HG03159 (cell line): ENCODE results near the gene CHRND.

Experiments used
- ATAC-seq: cut with Tn5 transposase; IDR thresholded peaks from one replicate; pipeline ENCODE4 v1.9.1; 2021; ENCODE audit warnings: mild to moderate bottlenecking, moderate library complexity; ENCODE audit not compliant: unreplicated experiment

The CHRND gene

DNA sequence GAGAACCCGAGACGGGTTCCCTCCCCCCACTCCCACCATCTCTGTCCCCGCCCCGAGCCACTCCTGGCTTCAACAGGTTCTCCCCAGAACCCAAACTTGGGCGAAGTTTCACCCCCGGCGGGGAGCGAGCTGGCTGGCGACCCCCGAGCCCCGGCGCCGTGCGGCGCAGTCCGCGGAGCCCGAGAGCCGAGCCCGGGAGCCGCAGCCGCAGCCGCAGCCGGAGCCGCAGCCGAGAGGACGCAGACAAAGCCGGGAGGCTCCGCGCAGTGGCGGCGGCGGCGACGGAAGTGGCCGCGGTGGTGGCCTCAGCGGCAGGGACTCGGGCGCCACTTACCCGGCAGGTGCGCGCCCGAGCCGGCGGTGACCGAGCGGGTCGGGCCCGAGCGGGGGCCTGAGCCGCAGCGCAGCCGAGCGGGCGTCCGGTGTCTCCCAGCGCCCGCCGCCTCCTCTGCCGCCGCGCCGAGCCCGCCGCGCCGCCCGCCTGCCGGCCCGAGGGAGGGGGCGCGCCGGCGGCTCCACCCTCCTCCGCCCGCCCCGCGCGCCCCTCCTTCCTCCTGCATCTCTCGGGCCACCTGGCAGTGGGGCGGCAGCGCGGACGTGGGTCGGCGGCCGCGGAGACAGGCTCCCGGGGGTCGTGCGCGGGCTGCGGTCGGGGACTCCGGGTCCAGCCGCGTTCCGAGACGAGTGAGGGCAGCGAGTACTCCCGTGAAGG lies 38.4 kb upstream of the CHRND start, which contains the start of gene ECEL1:
TSS of gene ECEL1 (minus strand) at position 450 of the 712 bp plus-strand sequence. CDS start 1,181 bp downstream, outside the sequence.
- ATAC-seq = no peak

DNA sequence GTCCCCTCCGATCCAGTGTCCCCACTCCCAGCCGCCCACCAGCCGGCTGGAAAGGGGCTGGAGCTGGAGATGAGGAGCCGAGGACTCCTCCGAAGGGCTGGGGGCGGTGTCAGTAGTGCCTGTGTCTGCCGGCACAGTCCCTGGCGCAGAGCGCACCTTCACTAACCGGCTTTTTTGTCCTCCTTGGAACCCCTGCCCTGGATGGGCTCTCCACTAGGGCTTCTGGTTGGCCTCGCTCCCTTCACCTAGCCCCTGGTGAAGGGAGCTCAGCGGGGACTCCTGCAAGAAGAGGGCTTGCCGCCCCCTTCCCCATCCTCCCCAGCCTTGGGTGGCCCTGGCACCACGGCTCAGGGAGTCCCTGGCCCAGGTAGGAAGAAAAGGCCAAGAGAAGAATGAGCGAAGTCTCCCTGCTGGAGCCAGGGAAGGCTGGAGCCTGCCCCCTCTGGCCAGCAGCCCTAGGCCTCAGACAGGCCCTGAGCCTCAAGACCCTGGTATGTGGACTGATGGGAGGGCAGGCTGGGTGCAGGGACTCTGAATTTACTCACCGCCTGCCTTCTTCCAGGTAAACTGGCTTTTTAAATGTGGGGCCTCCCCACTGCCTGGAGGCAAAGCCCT lies 37.8 kb upstream of the CHRND start:
- no peak for ATAC-seq

DNA sequence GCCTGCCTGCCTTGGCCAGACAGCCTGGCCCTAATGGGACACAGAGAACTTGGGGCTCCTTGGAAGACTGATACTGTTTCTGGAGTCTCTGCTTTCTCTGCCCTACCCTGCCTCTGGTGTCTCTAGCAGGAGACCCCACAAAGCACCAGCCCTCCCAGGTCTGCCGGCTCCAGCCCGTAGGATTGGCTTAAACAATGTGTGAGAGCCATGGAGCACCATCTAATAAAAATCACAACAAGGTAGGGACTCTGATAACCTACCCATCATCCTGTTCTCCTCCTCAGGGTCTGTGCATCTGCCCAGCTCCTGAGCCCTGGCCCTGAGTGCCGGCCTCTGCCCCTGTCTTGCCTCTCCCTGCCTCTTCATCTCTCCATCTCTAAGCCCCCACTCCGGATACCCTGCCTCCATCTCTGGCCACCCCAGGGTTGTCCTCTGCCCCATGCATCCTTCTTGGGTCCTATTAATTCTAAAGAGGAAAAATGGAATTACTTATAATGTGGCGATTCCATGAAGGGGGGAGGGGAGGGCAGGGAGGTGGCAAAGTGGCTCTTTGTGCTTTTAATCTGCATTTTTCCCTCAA lies 37.1 kb upstream of the CHRND start:
- no peak for ATAC-seq

DNA sequence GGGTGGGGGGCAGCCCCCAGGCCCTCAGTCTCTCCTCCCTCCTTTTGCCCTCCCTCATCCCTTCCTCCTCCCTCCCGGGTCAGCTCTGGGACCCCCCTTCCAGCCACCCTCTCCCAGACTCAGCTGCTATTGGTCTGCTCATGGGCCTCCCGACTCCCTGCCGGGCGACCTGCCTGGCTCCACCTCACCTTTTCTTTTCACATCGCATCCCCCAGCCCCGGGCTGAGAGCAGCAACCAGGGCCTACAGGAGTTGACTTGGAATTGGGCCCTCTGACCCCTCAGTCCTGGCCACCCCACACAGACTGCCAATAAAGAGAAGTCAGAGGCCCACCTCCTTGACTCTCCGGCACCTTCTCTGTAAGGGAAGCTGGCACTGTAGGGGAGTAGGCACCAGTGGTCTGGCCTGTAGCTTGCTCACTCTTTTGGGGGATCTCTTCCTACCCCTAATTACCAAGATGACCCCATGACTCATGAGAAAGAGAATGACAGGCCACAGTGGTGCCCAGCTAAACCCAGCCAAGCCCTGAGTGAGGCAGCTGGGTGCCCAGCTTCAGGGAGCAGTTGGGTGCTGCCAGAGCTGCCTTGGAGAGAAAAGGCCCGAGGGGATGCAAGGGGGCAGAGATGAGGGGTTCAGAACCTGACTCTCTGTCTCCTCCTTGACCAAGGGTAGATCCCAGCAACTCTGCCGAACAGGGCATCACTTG lies 36.3 kb upstream of the CHRND start:
- ATAC-seq = no peak

DNA sequence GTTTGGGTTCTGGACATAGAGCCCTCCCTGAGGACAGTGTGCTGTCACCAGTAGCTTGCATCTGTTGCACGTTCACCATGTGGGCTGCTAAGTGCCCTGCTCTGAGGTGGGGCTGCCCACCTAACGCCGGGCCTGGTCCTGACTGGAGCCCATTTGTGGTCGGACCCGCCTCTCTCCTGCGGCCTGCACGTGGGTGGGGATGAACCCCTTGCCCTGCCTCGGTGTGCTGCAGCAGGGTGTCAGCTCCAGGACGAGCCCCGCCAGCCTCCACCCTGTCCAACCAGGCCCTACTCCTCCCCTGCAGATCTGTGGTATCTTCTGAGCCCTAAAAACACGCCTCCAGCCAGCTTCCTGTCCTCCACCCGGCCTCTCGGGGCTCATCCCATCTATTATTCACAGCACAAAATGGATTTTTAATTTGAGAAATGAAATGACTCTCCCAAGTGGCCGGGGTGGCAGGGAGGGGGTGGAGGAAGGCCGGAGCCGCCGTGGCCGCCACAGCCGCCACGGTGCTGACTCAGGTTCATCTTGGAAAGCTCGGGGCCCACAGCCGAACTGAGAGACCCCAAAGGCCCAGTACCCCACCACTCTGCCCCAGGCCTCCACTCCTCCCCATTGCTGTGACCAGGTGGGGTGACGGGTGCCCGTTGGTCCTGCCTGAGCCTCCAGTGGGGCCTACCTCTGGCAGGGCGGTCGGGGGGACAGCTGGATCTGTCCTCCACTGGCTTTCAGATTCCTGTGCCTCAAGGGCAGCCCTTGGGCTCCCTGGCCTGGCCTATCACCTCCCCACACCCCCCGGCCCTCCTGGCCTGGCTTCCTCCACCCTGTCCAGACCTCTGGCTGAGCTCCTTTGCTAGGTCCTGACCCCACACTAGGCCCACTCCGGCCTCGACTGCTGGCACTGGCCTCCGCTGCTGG lies 35.5 kb upstream of the CHRND start:
- ATAC-seq = no peak

DNA sequence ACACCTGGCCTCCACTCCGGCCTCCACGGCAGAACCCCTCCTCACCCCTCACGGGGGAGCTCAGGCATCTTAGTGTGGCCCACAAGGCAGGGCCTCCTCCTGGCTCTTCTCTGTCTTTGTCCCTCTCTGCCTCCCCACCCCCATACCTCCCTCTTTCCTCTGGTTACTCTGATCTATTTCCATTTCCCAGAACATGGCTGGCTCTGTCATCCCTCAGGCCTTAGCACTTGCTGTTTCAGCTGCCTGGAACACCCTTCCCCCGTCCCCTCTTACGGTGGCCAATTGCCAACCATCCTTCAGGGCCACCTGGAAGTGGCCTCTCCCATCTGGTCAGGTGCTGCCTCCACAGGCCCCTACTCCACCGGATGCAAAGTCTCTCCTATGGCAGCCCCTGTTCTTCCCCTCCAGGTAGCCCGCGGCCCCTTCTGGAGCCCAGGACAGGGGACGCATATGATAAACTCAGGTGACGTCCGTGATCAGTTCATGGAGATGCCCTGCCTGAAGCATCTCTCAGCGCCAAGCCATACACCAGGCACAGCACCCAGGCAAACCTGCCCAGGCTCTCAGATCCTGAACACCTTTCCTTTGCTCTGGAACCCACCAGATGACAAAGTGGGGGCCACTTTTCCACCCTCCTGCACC lies 34.7 kb upstream of the CHRND start:
- ATAC-seq = no peak

DNA sequence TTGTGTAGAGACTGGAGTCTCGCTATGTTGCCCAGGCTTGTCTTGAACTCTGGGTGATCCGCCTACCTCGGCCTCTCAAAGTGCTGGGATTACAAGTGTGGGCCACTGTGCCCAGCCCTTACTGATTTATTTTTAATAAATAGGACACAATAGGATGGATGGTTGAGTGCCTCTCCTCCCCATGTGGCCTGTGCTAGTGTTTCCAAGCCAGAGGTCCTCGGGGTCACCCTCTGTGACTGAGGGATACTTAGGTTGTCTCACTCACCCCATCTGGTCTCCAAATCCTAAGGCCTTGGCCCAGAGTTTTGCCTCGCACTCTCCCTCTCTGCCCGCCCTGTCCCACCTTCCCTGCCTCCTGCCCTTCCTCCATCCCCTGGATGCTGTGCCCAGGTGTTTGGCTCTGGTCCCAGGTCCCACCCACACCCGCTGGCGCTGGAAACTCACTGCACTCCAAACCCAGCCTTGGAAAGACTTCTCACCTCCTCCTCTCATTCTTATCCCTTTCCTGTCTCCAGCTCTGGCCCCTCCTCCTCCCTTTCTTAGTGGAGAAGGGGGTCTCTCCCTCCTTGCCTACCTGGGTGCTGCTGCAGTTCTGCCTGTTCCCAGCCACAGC lies 33.6 kb upstream of the CHRND start:
- no peak for ATAC-seq

DNA sequence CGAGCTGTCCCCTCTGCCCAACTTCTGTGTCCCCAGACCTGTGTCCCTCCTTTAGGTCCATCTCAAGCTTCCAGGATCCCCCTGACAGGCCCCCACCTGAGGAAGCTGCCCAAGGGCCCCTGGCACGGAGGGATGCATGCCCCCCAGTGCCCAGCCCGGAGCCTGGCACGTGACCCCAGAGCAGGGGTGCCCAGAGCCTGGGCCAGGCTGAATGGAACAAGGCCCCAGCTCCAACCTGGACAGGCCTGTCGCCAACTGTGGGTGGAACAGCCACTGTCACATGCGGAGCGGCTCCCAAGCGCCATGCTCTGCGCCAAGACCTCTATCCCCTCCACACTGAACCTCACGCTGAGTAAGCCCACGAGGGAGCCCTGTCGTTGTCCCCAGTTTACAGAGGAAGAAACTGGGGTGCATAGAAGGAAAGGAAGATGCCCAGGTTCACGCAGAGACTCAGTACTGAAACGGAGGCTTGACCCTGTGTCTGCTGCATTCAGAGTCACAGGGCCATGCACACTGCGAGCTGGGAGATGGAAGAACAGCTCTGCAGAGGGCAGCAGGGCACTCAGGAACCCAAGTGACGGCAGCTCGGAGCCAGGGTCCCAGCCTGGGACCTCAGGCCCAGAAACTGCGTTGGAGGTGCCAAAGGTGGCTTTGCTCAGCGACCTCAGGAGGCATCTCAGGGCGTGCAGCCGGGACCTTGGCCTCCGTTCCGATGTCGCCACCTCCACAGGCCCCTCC lies 32.8 kb upstream of the CHRND start:
- no peak for ATAC-seq

DNA sequence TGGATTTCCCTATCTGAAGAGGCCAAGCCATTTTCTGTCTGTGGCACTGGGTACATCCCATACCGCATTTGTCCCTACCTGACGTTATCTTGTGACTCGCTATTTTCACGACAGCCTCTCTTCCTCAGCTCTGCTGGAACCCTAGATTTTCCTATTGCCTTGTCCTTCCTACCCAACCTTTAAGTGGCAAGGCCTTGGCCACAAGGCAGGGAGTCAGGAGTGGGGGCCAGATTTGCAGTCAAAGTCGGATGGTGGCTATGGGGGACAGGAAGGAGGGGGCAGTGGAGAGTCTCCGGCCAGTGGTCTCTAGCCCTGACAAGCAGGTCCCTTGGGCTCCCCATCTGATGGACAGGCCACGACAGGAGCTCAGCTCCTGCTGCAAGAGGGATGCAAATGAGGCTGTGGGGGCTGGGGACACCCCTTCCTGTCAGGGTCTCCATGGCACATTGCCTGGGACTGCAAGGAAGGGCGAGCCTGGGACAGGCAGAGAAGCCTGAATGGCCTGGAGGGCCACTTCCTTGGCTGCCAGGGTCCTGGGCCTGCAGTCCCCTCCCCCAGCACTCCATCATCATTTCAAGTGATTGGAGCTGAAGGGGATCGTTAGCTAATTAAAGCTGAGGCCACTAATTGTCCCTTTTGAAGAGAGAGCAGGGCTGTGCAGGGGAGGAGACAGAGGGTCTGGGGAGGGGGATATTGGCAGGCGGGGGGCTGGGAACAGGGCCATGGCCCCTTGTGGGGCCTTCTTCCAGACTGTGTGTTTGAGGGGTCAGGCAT lies 32.1 kb upstream of the CHRND start:
- ATAC-seq = no peak

DNA sequence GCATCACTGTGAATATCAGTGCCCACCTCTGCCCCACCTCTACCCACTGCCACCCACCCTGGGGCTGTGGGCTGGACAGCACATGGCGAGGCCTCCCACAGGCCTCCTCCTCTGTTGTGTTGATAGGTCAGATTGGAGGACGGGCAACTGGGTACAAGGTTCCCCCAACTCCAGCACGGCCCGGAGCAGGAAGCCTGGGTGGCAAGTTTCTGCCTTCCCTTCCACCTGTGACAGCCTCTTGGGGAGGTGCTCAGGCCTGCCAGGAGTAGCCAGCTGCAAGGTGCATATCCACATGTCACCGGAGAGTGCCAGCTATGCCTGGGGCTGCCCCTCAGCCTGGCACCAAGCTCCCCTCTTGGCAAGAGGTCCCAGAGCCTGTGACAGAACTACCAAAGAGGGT lies 31.4 kb upstream of the CHRND start:
- ATAC-seq = no peak

DNA sequence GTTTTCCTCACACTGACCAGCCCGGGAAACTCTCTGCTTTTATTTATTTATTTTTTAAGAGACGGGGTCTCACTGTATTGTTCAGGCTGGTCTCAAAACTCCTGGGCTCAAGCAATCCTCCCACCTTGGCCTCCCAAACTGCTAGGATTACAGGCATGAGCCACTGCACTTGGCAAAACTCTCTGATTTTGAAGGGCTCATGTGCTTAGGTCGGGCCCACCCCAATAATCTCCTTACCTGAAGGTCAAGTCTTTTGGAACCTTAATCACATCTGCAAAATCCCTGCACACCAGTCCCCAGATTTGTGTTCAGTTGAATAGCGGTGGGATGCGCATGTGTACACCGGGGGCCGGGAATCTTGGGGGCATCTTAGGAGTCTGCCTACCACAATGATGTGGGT lies 30.7 kb upstream of the CHRND start:
- ATAC-seq = no peak

DNA sequence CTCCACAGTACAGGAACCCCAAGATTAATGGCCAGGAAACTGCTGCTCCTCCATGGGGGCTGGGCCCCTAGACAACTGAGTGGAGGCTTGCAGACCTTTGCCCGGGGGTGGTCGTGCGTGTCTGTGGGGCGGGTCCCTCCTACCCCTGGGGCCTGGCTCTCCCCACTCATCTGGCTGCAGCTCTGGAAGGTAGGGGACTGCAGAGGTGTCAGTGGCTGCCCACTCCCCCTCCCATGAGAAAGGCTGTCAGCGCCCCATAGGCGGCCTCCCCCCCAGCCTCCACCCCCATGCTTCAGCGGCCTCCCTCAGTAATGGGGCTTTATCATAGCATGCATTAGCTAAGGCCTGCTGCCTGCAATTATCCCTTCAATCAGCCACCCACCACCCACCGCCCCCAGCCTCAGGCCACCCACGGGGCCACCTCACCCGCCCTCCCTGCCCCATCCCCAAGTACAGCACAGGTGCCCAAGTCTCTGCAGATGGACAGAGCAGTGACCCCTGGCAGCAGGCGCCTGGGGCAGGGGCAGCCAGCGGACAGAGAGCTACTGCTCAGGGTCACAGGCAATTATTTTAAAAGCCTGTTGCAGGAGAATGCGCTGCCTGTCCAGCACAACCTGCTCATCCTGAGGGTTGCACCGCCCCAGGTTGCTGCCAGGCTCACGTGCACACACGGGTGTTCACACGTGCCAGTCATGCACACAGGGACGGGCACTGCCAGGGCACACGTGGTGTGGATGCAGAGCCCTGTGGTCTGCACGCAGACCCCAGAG lies 29.3 kb upstream of the CHRND start:
- no peak for ATAC-seq

DNA sequence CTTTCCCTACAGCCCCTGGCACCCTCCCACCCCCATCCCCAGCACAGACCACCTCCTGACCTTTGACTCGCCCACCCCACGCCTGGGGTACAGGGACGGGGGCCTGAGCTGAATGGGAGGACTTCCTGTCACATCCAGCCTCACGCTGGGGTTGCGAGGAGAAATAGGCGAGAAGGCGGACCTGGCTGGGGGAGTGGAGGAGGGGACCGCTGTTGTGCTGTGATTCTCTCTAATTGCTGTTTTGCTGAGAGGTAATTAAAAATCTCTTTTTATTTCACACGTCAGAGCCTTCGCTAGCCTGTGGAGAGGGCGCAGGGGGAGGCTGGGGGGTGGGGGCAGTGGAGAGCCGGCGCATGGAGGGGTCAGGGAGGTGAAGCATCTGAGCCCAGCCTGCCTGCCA lies 28.6 kb upstream of the CHRND start:
- ATAC-seq = no peak

DNA sequence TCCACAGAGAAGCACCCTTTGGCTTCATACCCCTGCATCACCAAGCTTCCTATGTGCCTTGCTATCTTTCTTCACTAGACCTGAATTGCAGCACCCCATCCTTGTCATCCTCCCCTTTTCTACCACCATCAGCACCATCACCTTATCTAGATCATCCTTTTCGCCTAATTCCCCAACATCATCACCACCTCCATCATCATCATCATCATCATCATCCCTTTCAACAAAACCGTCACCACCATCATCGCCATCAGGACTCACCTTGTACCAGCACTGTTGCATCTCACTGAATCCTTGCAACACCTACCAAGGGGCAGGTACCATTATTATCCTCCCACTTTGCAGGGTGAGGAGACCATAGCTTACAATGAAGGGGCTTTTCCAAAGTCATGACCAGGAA lies 27.5 kb upstream of the CHRND start:
- no peak for ATAC-seq

DNA sequence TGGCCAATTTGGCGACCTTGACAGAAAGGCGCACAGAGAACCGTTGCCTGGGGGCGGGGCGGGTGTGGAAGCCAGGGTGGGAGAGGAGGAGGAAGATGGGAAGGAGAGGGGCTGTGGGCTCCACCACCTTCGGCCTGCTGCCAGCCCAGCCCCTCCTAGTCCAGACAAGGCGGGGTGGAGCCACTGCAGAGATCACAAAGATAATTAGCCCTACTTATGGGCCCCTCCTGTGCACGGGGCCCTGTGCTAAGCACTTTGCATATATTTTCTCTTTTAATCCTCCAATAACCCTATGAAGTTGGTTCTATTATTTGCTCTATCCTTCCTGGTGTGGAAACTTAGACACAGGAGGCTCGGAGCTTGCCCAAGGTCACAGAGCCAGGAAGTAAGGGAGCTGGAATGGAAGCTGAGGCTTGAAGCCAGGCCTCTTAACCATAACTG lies 24.6 kb upstream of the CHRND start:
- no peak for ATAC-seq

DNA sequence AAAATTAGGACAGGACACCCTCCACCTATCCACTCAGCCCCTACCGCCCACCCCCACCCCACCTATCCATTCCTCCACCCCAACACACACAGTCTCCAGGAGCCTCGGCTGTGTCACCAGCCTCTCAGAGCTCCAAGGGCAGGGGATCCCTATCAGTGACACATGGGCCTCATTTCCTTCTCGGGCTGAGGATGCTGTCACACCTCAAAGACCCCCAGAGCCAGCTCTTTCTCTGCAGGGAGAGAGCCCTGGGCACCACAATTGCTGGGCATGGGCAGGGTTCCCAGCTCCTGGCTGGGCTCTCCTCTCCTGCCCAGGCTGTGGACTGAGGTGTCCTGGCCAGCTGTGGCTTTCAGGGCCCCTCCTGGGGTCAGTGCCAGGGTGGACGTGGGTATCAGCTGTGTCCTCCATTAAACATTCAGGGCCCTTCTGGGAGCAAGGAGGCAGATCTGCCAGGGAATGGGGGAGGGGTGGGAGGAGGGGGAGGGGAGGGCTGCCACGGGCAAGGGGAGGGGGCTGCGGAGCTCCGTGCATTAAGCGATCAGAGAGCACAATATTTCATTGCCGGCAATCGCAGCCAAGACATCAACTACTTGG lies 24.1 kb upstream of the CHRND start:
- no peak for ATAC-seq

DNA sequence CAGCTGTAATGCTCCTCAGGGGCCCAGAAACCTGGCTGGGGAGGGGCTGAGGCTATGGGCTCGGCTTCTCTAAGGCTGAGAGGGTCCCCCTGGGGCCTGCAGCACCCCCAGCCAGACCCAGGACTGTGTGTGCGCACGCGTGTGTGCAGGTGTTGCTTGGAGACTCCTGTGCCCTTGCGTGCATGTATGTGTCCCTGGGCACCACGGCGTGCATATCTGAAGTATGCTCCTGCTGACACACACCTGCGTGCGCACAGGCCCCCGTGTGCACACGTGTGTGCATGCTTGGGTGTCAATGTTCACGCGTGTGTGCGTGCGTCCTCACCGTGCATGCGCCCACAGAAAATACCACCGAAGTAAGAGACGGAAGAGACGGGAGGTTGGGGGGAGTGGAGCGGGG lies 23.4 kb upstream of the CHRND start:
- no peak for ATAC-seq
